Neural progenitor cell (in vitro differentiated cells): ENCODE measurements around the gene TIFAB. TPM values are rescaled to one million over a fixed set of nuclear protein-coding genes. Genes with fewer than 3 reads are reported as not detected.

Experiments used
- DNase-seq: peaks from one replicate; pipeline ENCODE4 v3.0.0-alpha.2; 2016; ENCODE audit warnings: low spot score
- H2AFZ ChIP-seq: fragments of 200-600 bp; sonication (generic); replicated peaks from 2 replicates; pipeline ENCODE4 v1.6.1; 2016; ENCODE audit warnings: antibody characterized with exemption
- H3F3A ChIP-seq: fragments of 200-600 bp; sonication (generic); 2 replicates; pipeline ENCODE4 v1.6.1; 2016; ENCODE audit warnings: antibody characterized with exemption, low read depth
- H3K27ac ChIP-seq: fragments of 200-600 bp; sonication (generic); 2 replicates; pipeline ENCODE4 v1.5.1; 2016; ENCODE audit warnings: mild to moderate bottlenecking
- H3K27me3 ChIP-seq: fragments of 200-600 bp; sonication (generic); 2 replicates; pipeline ENCODE4 v1.6.1; 2016; ENCODE audit warnings: mild to moderate bottlenecking, moderate library complexity
- H3K36me3 ChIP-seq: fragments of 200-600 bp; sonication (generic); 2 replicates; pipeline ENCODE4 v1.5.1; 2016
- H3K4me1 ChIP-seq: fragments of 200-600 bp; sonication (generic); 2 replicates; pipeline ENCODE4 v1.6.1; 2016; ENCODE audit warnings: mixed run types
- H3K4me2 ChIP-seq: fragments of 200-600 bp; sonication (generic); 2 replicates; pipeline ENCODE4 v1.6.1; 2016
- H3K4me3 ChIP-seq: fragments of 200-600 bp; sonication (generic); 2 replicates; pipeline ENCODE4 v1.5.1; 2016
- H3K79me2 ChIP-seq: fragments of 200-600 bp; sonication (generic); 2 replicates; pipeline ENCODE4 v1.6.1; 2016; ENCODE audit warnings: low read depth
- H3K9ac ChIP-seq: fragments of 200-600 bp; sonication (generic); 2 replicates; pipeline ENCODE4 v1.6.1; 2016
- H3K9me3 ChIP-seq: fragments of 200-600 bp; sonication (generic); 2 replicates; pipeline ENCODE4 v1.5.1; 2016; ENCODE audit warnings: low read depth
- H4K20me1 ChIP-seq: fragments of 200-600 bp; sonication (generic); 2 replicates; pipeline ENCODE4 v1.6.1; 2016; ENCODE audit warnings: low read depth
- H3K27ac Mint-ChIP-seq: 3 replicates; pipeline ENCODE4 v1.8.0; 2021; ENCODE audit warnings: mixed read lengths
- H3K27me3 Mint-ChIP-seq: 2 replicates; pipeline ENCODE4 v1.8.0; 2022; ENCODE audit warnings: low read depth, mild to moderate bottlenecking, inconsistent platforms, moderate library complexity, mixed read lengths; ENCODE audit not compliant: insufficient read depth
- H3K36me3 Mint-ChIP-seq: 3 replicates; pipeline ENCODE4 v1.8.0; 2021; ENCODE audit warnings: mixed read lengths
- H3K4me1 Mint-ChIP-seq: 3 replicates; pipeline ENCODE4 v1.8.0; 2021; ENCODE audit warnings: mixed read lengths
- H3K4me3 Mint-ChIP-seq: 3 replicates; pipeline ENCODE4 v1.8.0; 2021; ENCODE audit warnings: mild to moderate bottlenecking, moderate library complexity, mixed read lengths
- H3K9me3 Mint-ChIP-seq: 3 replicates; pipeline ENCODE4 v1.8.0; 2020; ENCODE audit warnings: mixed read lengths
- CTCF ChIP-seq: fragments of 200-600 bp; sonication (generic); IDR thresholded peaks from 2 replicates; pipeline ENCODE4 v1.5.1; 2017; ENCODE audit warnings: antibody characterized with exemption, mild to moderate bottlenecking
- EZH2 ChIP-seq: fragments of 200-600 bp; sonication (generic); IDR thresholded peaks from 2 replicates; pipeline ENCODE4 v1.6.1; 2017; ENCODE audit warnings: antibody characterized with exemption, mild to moderate bottlenecking, moderate library complexity
- EZH2phosphoT487 ChIP-seq: fragments of 200-600 bp; sonication (generic); IDR thresholded peaks from 2 replicates; pipeline ENCODE4 v1.6.1; 2017; ENCODE audit warnings: antibody characterized with exemption
- small RNA-seq: library from RNA; depleted of rRNA; stranded (forward); fragments of <200 nt; gene quantifications from one replicate; pipeline ENCODE3, GENCODE V24; 2015
- total RNA-seq: library from RNA; depleted of rRNA; stranded (reverse); fragments of >200 nt; gene quantifications from 2 replicates; pipeline ENCODE4 v1.2.3, GENCODE V29; 2015; ENCODE audit warnings: low replicate concordance

Gene TIFAB
- total RNA-seq, 1 donor from 2014 or later: not detected

DNA sequence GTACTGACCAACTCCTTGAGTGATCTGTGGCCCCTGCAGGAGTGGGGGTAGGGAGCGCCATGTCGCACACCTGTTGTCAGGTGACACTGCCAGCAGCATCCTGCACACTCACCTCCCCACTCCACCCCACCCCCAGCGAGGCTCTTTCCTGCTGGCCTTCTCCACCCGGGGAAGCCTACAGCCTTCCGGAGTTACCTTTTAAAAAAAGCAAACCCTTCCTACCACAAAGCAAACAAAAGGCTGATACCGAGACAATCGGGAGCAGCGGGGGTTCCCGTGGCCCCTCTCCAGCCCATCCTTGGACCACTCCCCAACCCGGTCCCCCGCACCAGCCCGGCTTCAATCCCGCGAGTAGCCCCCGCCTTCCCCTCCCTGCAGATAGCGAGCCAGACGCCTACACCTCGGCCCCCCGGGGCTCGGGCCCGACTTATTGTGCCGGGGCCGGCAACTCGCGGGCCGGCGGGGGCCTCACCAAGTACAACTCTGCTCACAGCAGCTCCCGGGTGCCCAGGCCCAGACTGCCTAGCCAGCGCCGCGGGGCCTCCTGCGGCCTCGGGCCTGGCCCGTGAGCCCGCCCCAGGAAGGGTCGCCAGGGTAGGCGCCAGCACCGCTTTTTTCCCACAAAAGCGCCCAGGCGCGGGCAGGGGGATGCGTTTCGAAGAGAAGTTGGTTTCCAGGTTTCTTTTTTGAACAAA, 53.8 kb downstream of the TIFAB start:
- TF ChIP-seq EZH2phosphoT487: no peak
- no peak for TF ChIP-seq EZH2
- TF ChIP-seq CTCF: no peak
- Mint-ChIP-seq H3K27me3 (peaks cover 3% of the 10 kb centered on the region), H3K4me3 (peak overlapping the region; percentile 90), H3K4me1 (peaks cover 41% of the 10 kb centered on the region), H3K9me3 (no peaks in the 10 kb centered on the region), H3K27ac (no peak overlapping the region), H3K36me3 (peaks cover 9% of the 10 kb centered on the region)
- Histone ChIP-seq H3K4me3 (peak overlapping the region; percentile 82), H3K79me2 (peaks cover 53% of the 10 kb centered on the region), H3K4me2 (peak overlapping the region; percentile 89), H3F3A (peaks cover 30% of the 10 kb centered on the region), H3K36me3 (no peaks in the 10 kb centered on the region), H3K4me1 (peaks cover 20% of the 10 kb centered on the region), H3K9me3 (no peaks in the 10 kb centered on the region), H3K27me3 (peaks cover 57% of the 10 kb centered on the region), H2AFZ (peak overlapping the region; percentile 64), H3K9ac (peak overlapping the region; percentile 71), H4K20me1 (peaks cover 49% of the 10 kb centered on the region), H3K27ac (no peak overlapping the region)
- peak; percentile 80 for DNase-seq

Small RNA genes within 50 kb of the gene (small RNA-seq; reads per million reads assigned to genes)
- gene DCANP1: not detected

Other genes starting within 250 kb of the TIFAB start
- gene MACROH2A1, start 53.1 kb downstream of the TIFAB start, total RNA-seq: 179 and 227 TPM in 2 replicates
- not detected in 2 replicates for gene DCANP1, start 5.0 kb downstream of the TIFAB start, total RNA-seq
- gene NEUROG1, start 83.6 kb upstream of the TIFAB start, total RNA-seq: not detected in 2 replicates
- gene CXCL14, start 126.6 kb upstream of the TIFAB start, total RNA-seq: 0.45 TPM in 1 of 2 replicates, not detected in the other